ENCODE results near the gene PDE7B. TPM values are rescaled to one million over a fixed set of nuclear protein-coding genes. Genes with fewer than 3 reads are reported as not detected.

The PDE7B gene
- total and polyA plus RNA-seq, 2 of the 8 experiments (the other 6 are each of a cell fraction or from before 2014, with no cell fraction given) = not detected

DNA sequence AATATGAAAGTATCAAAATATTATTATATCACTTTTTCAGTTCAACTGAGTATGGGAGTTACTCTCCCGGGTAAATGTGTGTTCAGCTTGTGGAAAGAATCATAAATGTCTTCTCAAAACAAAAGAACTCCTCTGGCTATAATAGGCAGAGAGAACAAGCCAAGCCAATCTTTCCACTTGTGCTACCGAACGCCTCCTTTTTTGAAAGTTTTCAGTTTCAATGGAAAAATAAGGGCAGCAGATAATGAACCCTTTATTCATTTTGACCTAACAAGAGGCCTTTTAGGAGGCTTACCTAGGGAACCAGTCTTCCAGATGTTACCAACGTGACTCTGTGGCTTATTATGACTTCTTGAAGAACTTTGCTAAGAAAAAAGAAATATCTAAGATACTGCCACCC, 67.5 kb downstream of the PDE7B start:
- Histone ChIP-seq H2AK5ac (ENCODE audit: low read depth, low read length) (no peak overlapping the region), H3K23me2 (ENCODE audit: low read depth, low read length) (no peaks in the 10 kb centered on the region), H2BK5ac (ENCODE audit: low read depth, low read length) (no peak overlapping the region), H3K4me2 (ENCODE audit: insufficient read depth in 1 of 2, low read depth in 2 of 2, low read length in 2 of 2) (no peak overlapping the region), H2BK120ac (replicated peaks; ENCODE audit: low read depth, low read length) (no peak overlapping the region), H4K8ac (ENCODE audit: extremely low read depth, insufficient read depth, low read length) (no peak overlapping the region), H3K79me2 (ENCODE audit: control insufficient read depth in 1 of 2, insufficient read depth in 2 of 2, low read length in 2 of 2) (no peaks in the 10 kb centered on the region), H3K4me3 (ENCODE audit: extremely low read depth in 1 of 4, insufficient read depth in 2 of 4, low read depth in 3 of 4, low read length in 4 of 4) (no peak overlapping the region), H3K36me3 (ENCODE audit: control insufficient read depth in 2 of 4, insufficient read depth in 4 of 4, low read length in 3 of 4) (no peaks in the 10 kb centered on the region), H3K23ac (ENCODE audit: insufficient read length) (no peak overlapping the region), H4K20me1 (replicated peaks in 1 of 2; ENCODE audit: control insufficient read depth in 1 of 2, insufficient read depth in 2 of 2, low read length in 2 of 2) (no peaks in the 10 kb centered on the region), H3K27me3 (replicated peaks in 1 of 4; ENCODE audit: control insufficient read depth in 3 of 4, extremely low read depth in 1 of 4, insufficient read depth in 3 of 4, low read length in 3 of 4) (no peaks in the 10 kb centered on the region), H3K18ac (ENCODE audit: extremely low read depth, low read length) (no peak overlapping the region), H2BK15ac (ENCODE audit: low read length) (no peak overlapping the region), H3K56ac (replicated peaks; ENCODE audit: insufficient read length, low read depth, low read length) (no peak overlapping the region), H3K9me3 (ENCODE audit: insufficient read depth in 2 of 2, low read depth in 1 of 2, low read length in 1 of 2) (peaks cover 0 to 2% of the 10 kb centered on the region in 2 experiments; a peak in 1 of 4 replicates), H3K9ac (replicated peaks in 1 of 4; ENCODE audit: extremely low read depth in 1 of 4, low read depth in 3 of 4, low read length in 3 of 4) (no peak overlapping the region), H3K14ac (ENCODE audit: insufficient read length) (no peak overlapping the region), H2BK12ac (ENCODE audit: low read depth, low read length) (no peak overlapping the region), H3K4me1 (replicated peaks in 1 of 4; ENCODE audit: control insufficient read depth in 3 of 4, insufficient read depth in 4 of 4, low read length in 3 of 4) (peaks cover 0 to 2% (median 0%) of the 10 kb centered on the region in 4 experiments; a peak in 2 of 7 replicates), H4K5ac (ENCODE audit: insufficient read length, low read depth, low read length) (no peak overlapping the region), H2AFZ (ENCODE audit: low read length) (no peak overlapping the region), H3K79me1 (ENCODE audit: low read depth, low read length) (no peaks in the 10 kb centered on the region), H4K91ac (replicated peaks; ENCODE audit: insufficient read length, low read length) (no peak overlapping the region), H3K27ac (ENCODE audit: low read depth, low read length) (no peak overlapping the region), H3K4ac (replicated peaks; ENCODE audit: insufficient read length, low read depth, low read length) (no peak overlapping the region), H2BK20ac (ENCODE audit: low read length) (no peak overlapping the region)
- FAIRE-seq (no peak), DNase-seq (ENCODE audit: low read depth in 1 of 2, low spot score in 2 of 2) (no peak)
- WGBS, 2 experiments (ENCODE audit: extremely low coverage in 1 of 2, insufficient coverage in 1 of 2, insufficient read length in 1 of 2, insufficient replicate concordance in 2 of 2, low coverage in 1 of 2, low lambda C conversion rate in 2 of 2, missing lambda C conversion rate in 1 of 2) = 89% methylated on average over 4 of the region's 4 CpGs; no CpG with 5 or more reads in 1 of the 2 experiments
- TF ChIP-seq CHD2 (IDR thresholded peaks at IDR 0.05; ENCODE audit: low read length) (no peak), SAP30 (IDR thresholded peaks at IDR 0.05; ENCODE audit: insufficient read depth, insufficient replicate concordance, low read length) (no peak), BCL11A (IDR thresholded peaks at IDR 0.05; ENCODE audit: low read depth in 2 of 2, low read length in 2 of 2) (no peak), SP1 (IDR thresholded peaks at IDR 0.05; ENCODE audit: low read depth, low read length) (no peak), RFX5 (IDR thresholded peaks at IDR 0.05; ENCODE audit: borderline replicate concordance, low read depth, low read length) (no peak), TAF1 (IDR thresholded peaks at IDR 0.05; ENCODE audit: low read depth, low read length) (no peak), ZNF274 (IDR thresholded peaks at IDR 0.05; ENCODE audit: borderline replicate concordance, extremely low read depth, low read length) (no peak), EZH2 (IDR thresholded peaks at IDR 0.05; ENCODE audit: low read depth, low read length, severe bottlenecking) (no peak), EP300 (IDR thresholded peaks at IDR 0.05; ENCODE audit: borderline replicate concordance in 1 of 2, low read depth in 2 of 2, low read length in 2 of 2) (no peak), CBX5 (IDR thresholded peaks at IDR 0.05; ENCODE audit: low read depth, low read length) (no peak), KDM4A (IDR thresholded peaks at IDR 0.05; ENCODE audit: low read depth, low read length, severe bottlenecking) (no peak), KDM5A (IDR thresholded peaks at IDR 0.05; ENCODE audit: low read length) (no peak), POLR2AphosphoS5 (IDR thresholded peaks at IDR 0.05; ENCODE audit: low read depth, low read length) (no peak), PHF8 (conservative IDR thresholded peaks at IDR 0.05; ENCODE audit: low read depth, low read length) (no peak), RXRA (IDR thresholded peaks at IDR 0.05; ENCODE audit: insufficient read depth, low read depth, low read length) (no peak)
- POLR2A ChIA-PET (ENCODE audit: partially characterized antibody) = no interaction called here
- CTCF ChIA-PET (ENCODE audit: partially characterized antibody) = interaction anchor here (2.7 kb wide), 1 partner anchor 10 kb away, joined by 16 read pairs; no protein-coding TSS in a partner anchor

All from H1 (cell line).